Ammon's horn (tissue), 1 donor: ENCODE measurements around the gene SFI1.
"Not testable (repeated sequence)": the region's sequence is repeated elsewhere in the genome, so short reads cannot be mapped to it uniquely, and the experiment has no call there.

Source experiments
- DNase-seq: peaks from one replicate; pipeline ENCODE4 v3.0.0-alpha.2; 2016; ENCODE audit warnings: low spot score

SFI1 gene

GRCh38 chr22:31496007-31496734 lies at the start of gene SFI1:
TSS of gene SFI1 (plus strand) at chr22:31496536. CDS start at chr22:31508285, 11,749 bp downstream.
- DNase-seq = peak; percentile 93

GRCh38 chr22:31446767-31447166 lies 49.6 kb upstream of the SFI1 start:
- no peak for DNase-seq

- DNase-seq = no peak
Measured at GRCh38 chr22:31447337-31447736, 49.0 kb upstream of the SFI1 start.

GRCh38 chr22:31448382-31448781 lies 48.0 kb upstream of the SFI1 start:
- DNase-seq = no peak

- DNase-seq = peak; percentile 30
Measured at GRCh38 chr22:31449506-31449905, 46.8 kb upstream of the SFI1 start.

GRCh38 chr22:31451709-31452571 lies 44.4 kb upstream of the SFI1 start:
- peak; percentile 10 for DNase-seq

- DNase-seq = no peak
Measured at GRCh38 chr22:31461699-31462098, 34.6 kb upstream of the SFI1 start.

- no peak for DNase-seq
Measured at GRCh38 chr22:31465307-31465706, 31.0 kb upstream of the SFI1 start.

- DNase-seq = no peak
Measured at GRCh38 chr22:31474743-31475142, 21.6 kb upstream of the SFI1 start.

- DNase-seq = no peak
Measured at GRCh38 chr22:31475800-31476199, 20.5 kb upstream of the SFI1 start.

- no peak for DNase-seq
Measured at GRCh38 chr22:31477329-31477728, 19.0 kb upstream of the SFI1 start.

GRCh38 chr22:31481129-31481528 lies 15.2 kb upstream of the SFI1 start:
- DNase-seq = no peak

GRCh38 chr22:31482470-31482869 lies 13.9 kb upstream of the SFI1 start:
- not testable (repeated sequence) for DNase-seq

GRCh38 chr22:31486369-31486768 lies 10.0 kb upstream of the SFI1 start:
- not testable (repeated sequence) for DNase-seq

GRCh38 chr22:31486951-31487350 lies 9.4 kb upstream of the SFI1 start:
- DNase-seq = no peak

- DNase-seq = no peak
Measured at GRCh38 chr22:31488346-31488883, 7.9 kb upstream of the SFI1 start.

GRCh38 chr22:31488988-31489617 lies 7.2 kb upstream of the SFI1 start:
- DNase-seq = peak; percentile 16

GRCh38 chr22:31489632-31490495 lies 6.5 kb upstream of the SFI1 start, which contains the start of gene EIF4ENIF1:
TSS of gene EIF4ENIF1 (minus strand) at chr22:31489842. CDS start at chr22:31488718, 1,124 bp downstream.
- DNase-seq = peak; percentile 92

- peak; percentile 84 for DNase-seq
Measured at GRCh38 chr22:31490496-31490925, 5.8 kb upstream of the SFI1 start.

GRCh38 chr22:31491218-31491962 lies 4.9 kb upstream of the SFI1 start:
- no peak for DNase-seq
